Measurements from ENCODE around the gene PRSS56. TPM values are rescaled to one million over a fixed set of nuclear protein-coding genes. Genes with fewer than 3 reads are reported as not detected.

The PRSS56 gene
- total and polyA plus RNA-seq, 8 donors: 0.02 TPM; not detected in 7

- no peaks in the 10 kb centered on the region for H3K27me3 ChIP-seq
- intact Hi-C loops (cut with DNase I): no loop called here
- no peak overlapping the region for H3K27ac ChIP-seq
- TF ChIP-seq CTCF (IDR thresholded peaks at IDR 0.05): no peak
- peak in 1 of 6 donors; percentile 55 for DNase-seq
- no peak for FAIRE-seq
- 66 to 73% methylated on average over 19 of the region's 19 CpGs for WGBS, 2 donors
- no peaks in the 10 kb centered on the region for H3K4me1 ChIP-seq
- H3K36me3 ChIP-seq: no peaks in the 10 kb centered on the region
- no peaks in the 10 kb centered on the region for H3K9me3 ChIP-seq
- H3K4me3 ChIP-seq: no peak overlapping the region
- no peak for ATAC-seq
Measured at GRCh38 chr2:232541195-232541960, 21.2 kb downstream of the PRSS56 start.

- TF ChIP-seq CTCF (IDR thresholded peaks at IDR 0.05): no peak
- 50 to 61% methylated on average over 9 of the region's 9 CpGs for WGBS, 2 donors
- Histone ChIP-seq H3K36me3 (no peaks in the 10 kb centered on the region), H3K4me3 (no peak overlapping the region), H3K27ac (no peak overlapping the region), H3K4me1 (no peaks in the 10 kb centered on the region), H3K9me3 (no peaks in the 10 kb centered on the region), H3K27me3 (no peaks in the 10 kb centered on the region)
- FAIRE-seq (no peak), DNase-seq (peak in 1 of 6 donors; percentile 35), ATAC-seq (no peak)
- intact Hi-C loops (cut with DNase I): no loop called here
Measured at GRCh38 chr2:232541961-232542714, 21.9 kb downstream of the PRSS56 start.

GRCh38 chr2:232542715-232543467 lies 22.7 kb downstream of the PRSS56 start:
- DNase-seq: no peak
- WGBS, 2 donors: 90 to 92% methylated on average over 19 to 20 of the region's 20 CpGs
- intact Hi-C loops (cut with DNase I): no loop called here

GRCh38 chr2:232543491-232543890 lies 23.3 kb downstream of the PRSS56 start:
- Histone ChIP-seq H3K4me1 (no peaks in the 10 kb centered on the region), H3K27me3 (no peaks in the 10 kb centered on the region), H3K36me3 (no peaks in the 10 kb centered on the region), H3K9me3 (no peaks in the 10 kb centered on the region), H3K4me3 (no peak overlapping the region), H3K27ac (no peak overlapping the region)
- no peak for FAIRE-seq
- peak in 1 of 6 donors; percentile 47 for DNase-seq
- TF ChIP-seq CTCF (IDR thresholded peaks at IDR 0.05): no peak
- intact Hi-C loops (cut with DNase I): no loop called here
- ATAC-seq: no peak
- 85 to 91% methylated on average over 14 of the region's 14 CpGs for WGBS, 2 donors

More at GRCh38 chr2:232542715-232543467, 22.7 kb downstream of the PRSS56 start:
- no peaks in the 10 kb centered on the region for H3K9me3 ChIP-seq
- no peak for TF ChIP-seq CTCF (IDR thresholded peaks at IDR 0.05)
- no peaks in the 10 kb centered on the region for H3K27me3 ChIP-seq
- no peak overlapping the region for H3K4me3 ChIP-seq
- no peak overlapping the region for H3K27ac ChIP-seq
- ATAC-seq: no peak
- H3K4me1 ChIP-seq: no peaks in the 10 kb centered on the region
- no peaks in the 10 kb centered on the region for H3K36me3 ChIP-seq
- no peak for FAIRE-seq
